Karpas-422 (cell line): Measurements from ENCODE around the gene LIN37. TPM values are rescaled to one million over a fixed set of nuclear protein-coding genes. Genes with fewer than 3 reads are reported as not detected.
A peak's percentile ranks its signal among the peaks of the same experiment; 100 is the strongest.

Experiments
- DNase-seq: peaks from one replicate; pipeline ENCODE4 v3.0.0-alpha.2; 2015
- H2AFZ ChIP-seq: fragments of 200-600 bp; sonication (generic); 2 replicates; pipeline ENCODE4 v1.6.1; 2014; ENCODE audit warnings: antibody characterized with exemption, low read length, mixed read lengths
- H3K27ac ChIP-seq: fragments of 200-600 bp; sonication (generic); 2 replicates; pipeline ENCODE4 v1.5.1; 2014; ENCODE audit warnings: mild to moderate bottlenecking, low read length, moderate library complexity
- H3K27me3 ChIP-seq: fragments of 200-600 bp; sonication (generic); 2 replicates; pipeline ENCODE4 v1.6.1; 2014; ENCODE audit warnings: low read length, mixed read lengths
- H3K36me3 ChIP-seq: fragments of 200-600 bp; sonication (generic); 2 replicates; pipeline ENCODE4 v1.6.1; 2014; ENCODE audit warnings: low read length, mixed read lengths; ENCODE audit not compliant: insufficient read depth
- H3K4me1 ChIP-seq: fragments of 200-600 bp; sonication (generic); 2 replicates; pipeline ENCODE4 v1.6.1; 2014; ENCODE audit warnings: mild to moderate bottlenecking, low read length, mixed read lengths
- H3K4me2 ChIP-seq: fragments of 200-600 bp; sonication (generic); 2 replicates; pipeline ENCODE4 v1.6.1; 2014; ENCODE audit warnings: low read length, low read depth, mild to moderate bottlenecking; ENCODE audit not compliant: poor library complexity, severe bottlenecking
- H3K4me3 ChIP-seq: fragments of 200-600 bp; sonication (generic); 2 replicates; pipeline ENCODE4 v1.5.1; 2014; ENCODE audit warnings: mild to moderate bottlenecking, antibody characterized with exemption, low read length, mixed read lengths
- H3K79me2 ChIP-seq: fragments of 200-600 bp; sonication (generic); 2 replicates; pipeline ENCODE4 v1.6.1; 2014; ENCODE audit warnings: mild to moderate bottlenecking, low read length, mixed read lengths
- H3K9ac ChIP-seq: fragments of 200-600 bp; sonication (generic); 2 replicates; pipeline ENCODE4 v1.6.0; 2014; ENCODE audit warnings: low read length
- H3K9me2 ChIP-seq: fragments of 200-600 bp; sonication (generic), shearing (Covaris generic); replicated peaks from 2 replicates; pipeline ENCODE4 v1.6.0; 2014; ENCODE audit warnings: mild to moderate bottlenecking, low read length, moderate library complexity; ENCODE audit not compliant: insufficient read depth
- H3K9me3 ChIP-seq: fragments of 300-700, 200-600 bp; sonication (generic); 2 replicates; pipeline ENCODE4 v1.6.1; 2014; ENCODE audit warnings: low read length, mixed read lengths
- H4K20me1 ChIP-seq: fragments of 200-600 bp; sonication (generic); 2 replicates; pipeline ENCODE4 v1.6.1; 2014; ENCODE audit warnings: mild to moderate bottlenecking, antibody characterized with exemption, low read length, low read depth; ENCODE audit not compliant: insufficient read depth
- total RNA-seq: library from RNA; depleted of rRNA; stranded (reverse); fragments of >200 nt; shearing (Covaris generic); gene quantifications from 2 replicates; pipeline ENCODE4 v1.2.3, GENCODE V29; 2014; ENCODE audit warnings: low replicate concordance

LIN37 gene
- total RNA-seq, 1 experiment from 2014 or later, result 12.4 TPM

DNA sequence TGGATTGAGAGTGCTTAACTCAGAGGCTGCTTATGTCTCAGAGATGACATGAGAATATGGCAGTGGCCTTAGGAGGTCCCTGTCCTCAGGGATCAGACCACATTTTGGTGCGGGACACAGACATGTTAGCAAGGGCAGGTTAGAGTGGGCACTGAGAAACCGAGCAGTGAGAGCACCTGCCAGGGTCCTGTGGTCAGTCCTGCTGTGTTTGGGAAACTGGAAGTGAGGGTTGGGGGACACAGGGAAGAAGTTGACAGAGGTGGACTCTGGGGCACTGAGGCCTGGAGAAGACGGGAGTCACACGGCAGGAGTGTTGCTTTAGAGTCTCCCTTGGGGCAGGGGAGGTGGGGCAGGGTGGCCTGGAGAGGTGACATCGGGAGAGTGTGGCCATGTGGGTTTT, 13.5 kb upstream of the LIN37 start:
- Histone ChIP-seq H3K9ac (no peak overlapping the region), H4K20me1 (0 out of 2 replicates have a peak, but pooled peaks cover 10% of the 10 kb centered on the region), H3K4me3 (no peak overlapping the region), H2AFZ (no peak overlapping the region), H3K36me3 (peaks cover 6% of the 10 kb centered on the region; the same call in 1 of the 2 replicates), H3K9me2 (no peaks in the 10 kb centered on the region), H3K4me2 (no peak overlapping the region), H3K9me3 (no peaks in the 10 kb centered on the region), H3K79me2 (no peaks in the 10 kb centered on the region), H3K27me3 (no peaks in the 10 kb centered on the region), H3K4me1 (peaks cover 22% of the 10 kb centered on the region), H3K27ac (no peak overlapping the region)
- DNase-seq, result no peak

DNA sequence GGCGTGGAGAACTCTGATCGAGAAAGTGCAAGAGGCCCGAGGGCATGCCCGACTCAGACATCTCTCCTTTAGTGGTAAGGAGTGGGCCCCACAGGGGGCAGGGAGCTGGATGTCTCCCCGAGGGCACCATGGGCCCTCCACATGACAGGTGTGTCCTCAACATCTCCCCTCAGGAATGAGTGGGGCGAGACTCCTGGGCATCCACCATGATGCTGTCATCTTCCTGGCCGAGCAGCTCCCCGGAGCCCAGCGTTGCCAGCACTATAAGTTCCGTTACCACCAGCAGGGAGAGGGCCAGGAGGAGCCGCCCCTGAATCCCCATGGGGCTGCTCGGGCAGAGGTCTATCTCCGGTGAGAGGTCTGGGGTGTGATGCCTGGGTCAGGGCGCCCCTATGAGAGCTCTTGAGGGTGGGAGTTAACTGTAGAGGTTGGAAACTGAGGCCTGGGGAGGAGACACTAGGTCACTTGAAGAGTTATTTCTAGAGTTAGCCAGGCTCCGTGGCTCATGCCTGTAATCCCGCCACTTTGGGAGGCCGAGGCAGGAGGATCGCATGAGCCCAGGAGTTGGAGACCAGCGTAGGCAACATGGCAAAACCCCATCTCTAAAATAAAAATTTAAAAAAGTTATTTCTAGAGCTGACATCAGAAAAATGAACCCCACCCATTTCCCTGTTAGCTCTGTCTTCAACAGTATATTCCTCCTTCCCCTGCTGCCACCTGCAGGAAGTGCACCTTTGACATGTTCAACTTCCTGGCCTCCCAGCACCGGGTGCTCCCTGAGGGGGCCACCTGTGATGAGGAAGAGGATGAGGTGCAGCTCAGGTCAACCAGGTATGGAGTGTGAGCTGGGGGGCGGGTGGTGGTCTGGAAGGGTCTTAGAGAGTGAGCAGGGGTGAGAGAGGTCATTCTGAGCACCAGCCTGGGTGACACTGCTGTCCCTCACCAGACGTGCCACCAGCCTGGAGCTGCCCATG, 11.2 kb upstream of the LIN37 start:
- Histone ChIP-seq H3K4me3 (no peak overlapping the region), H3K4me1 (peaks cover 40% of the 10 kb centered on the region), H3K36me3 (no peaks in the 10 kb centered on the region; the same call in 1 of the 2 replicates), H3K9ac (no peak overlapping the region), H3K27ac (no peak overlapping the region), H3K4me2 (no peak overlapping the region), H3K9me2 (no peaks in the 10 kb centered on the region), H3K9me3 (no peaks in the 10 kb centered on the region), H4K20me1 (0 out of 2 replicates have a peak, but pooled peaks cover 6% of the 10 kb centered on the region), H3K79me2 (no peaks in the 10 kb centered on the region), H2AFZ (no peak overlapping the region), H3K27me3 (no peaks in the 10 kb centered on the region)
- peak; percentile 67 for DNase-seq

DNA sequence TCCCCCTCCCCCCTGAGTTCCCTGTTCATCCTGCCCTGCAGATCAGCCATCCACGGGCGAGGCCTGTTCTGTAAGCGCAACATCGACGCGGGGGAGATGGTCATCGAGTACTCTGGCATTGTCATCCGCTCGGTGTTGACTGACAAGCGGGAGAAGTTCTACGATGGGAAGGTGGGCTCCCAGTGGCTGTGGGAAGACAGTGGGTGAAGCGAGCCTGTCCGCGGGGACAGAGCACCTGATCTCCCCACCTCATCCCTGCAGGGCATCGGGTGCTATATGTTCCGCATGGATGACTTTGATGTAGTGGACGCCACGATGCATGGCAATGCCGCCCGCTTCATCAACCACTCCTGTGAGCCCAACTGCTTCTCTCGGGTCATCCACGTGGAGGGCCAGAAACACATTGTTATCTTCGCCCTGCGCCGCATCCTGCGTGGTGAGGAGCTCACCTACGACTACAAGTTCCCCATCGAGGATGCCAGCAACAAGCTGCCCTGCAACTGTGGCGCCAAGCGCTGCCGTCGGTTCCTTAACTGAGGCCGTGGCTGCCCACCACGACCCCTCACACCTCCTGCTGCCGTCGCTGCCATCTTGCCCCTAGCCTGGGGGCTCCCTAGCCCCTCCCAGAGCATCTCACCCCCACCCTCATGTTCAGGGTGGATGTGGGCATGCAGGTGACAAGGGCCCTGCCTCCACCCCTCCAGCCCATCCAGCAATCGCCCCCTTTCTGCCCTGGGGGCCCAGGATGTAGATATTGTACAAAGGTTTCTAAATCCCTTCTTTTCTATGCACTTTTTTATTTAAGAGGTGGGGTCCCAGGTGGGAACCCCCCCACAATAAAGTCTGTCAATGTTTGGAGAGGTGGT, 10.1 kb upstream of the LIN37 start:
- H3K36me3 ChIP-seq, result no peaks in the 10 kb centered on the region; the same call in 1 of the 2 replicates
- H4K20me1 ChIP-seq, result 0 out of 2 replicates have a peak, but pooled peaks cover 6% of the 10 kb centered on the region
- H3K4me1 ChIP-seq, result peaks cover 41% of the 10 kb centered on the region

DNA sequence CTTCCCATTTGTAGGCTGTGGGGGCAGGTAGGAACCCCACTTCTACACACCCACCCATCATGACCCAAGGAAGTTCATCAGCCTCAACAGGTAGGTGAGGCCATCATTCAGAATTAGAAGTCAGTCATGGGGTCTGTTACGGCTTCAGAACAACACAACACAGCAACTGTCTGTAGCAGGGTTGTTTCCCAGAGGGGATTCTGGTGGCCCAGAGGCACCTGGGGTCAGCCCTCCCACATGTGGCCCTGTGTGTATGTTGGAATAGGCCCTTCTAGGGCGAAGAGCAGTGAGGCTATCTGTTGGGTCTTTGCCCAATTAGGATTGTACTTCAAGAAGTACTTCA, 9.5 kb upstream of the LIN37 start:
- Histone ChIP-seq H3K9me2 (no peaks in the 10 kb centered on the region), H4K20me1 (0 out of 2 replicates have a peak, but pooled peaks cover 6% of the 10 kb centered on the region), H3K36me3 (no peaks in the 10 kb centered on the region; the same call in 1 of the 2 replicates)

More for the DNA sequence above, 10.1 kb upstream of the LIN37 start:
- H3K9me2 ChIP-seq, result no peaks in the 10 kb centered on the region
- no peaks in the 10 kb centered on the region for H3K27me3 ChIP-seq
- no peak overlapping the region for H3K4me3 ChIP-seq
- no peak overlapping the region for H3K9ac ChIP-seq
- no peak overlapping the region for H3K4me2 ChIP-seq
- H3K27ac ChIP-seq, result no peak overlapping the region
- H2AFZ ChIP-seq, result no peak overlapping the region
- no peaks in the 10 kb centered on the region for H3K79me2 ChIP-seq
- no peaks in the 10 kb centered on the region for H3K9me3 ChIP-seq
- no peak for DNase-seq

DNA sequence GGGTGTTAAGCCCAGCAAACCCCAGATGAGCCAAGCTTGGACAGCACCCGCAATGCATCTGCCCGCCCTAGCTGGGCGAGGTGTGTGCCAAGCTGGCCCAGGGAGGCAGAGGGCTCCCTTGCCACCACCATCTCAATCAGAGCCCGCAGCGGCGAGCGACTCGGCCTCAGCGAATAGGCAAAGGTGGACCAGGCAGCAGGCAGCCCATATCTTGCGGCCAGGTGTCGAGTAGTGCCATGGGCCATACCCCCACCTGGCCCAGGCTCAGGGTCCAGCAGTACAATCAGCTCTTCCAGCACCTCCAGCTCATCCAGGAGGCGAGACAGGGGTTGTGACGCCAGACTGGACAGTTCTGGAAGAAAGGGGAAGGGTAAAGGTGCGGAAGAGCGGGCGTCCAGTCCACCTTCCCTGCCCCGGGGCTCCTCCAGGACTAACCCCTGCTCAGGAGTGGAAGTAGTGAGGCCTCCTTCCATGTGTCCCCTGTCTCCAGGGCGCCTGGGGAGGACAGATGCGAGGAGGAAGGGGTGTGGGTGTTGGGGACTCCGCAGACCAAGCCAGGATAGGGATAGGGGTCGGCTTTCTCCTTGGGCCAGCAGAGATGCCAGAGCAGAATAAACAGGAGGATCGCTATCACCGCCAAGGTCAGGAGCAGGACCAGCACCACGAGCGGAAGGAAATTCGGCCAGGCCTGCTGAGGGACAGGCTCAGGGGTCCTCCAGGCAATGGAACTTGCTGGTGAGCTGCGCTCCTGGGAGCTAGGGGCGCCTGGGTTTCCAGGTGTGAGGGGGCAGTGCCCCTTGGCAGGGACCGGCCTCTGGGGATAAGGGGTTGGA, 8.9 kb upstream of the LIN37 start:
- Histone ChIP-seq H3K4me1 (peaks cover 39% of the 10 kb centered on the region), H3K4me2 (peak overlapping the region; percentile 94), H3K36me3 (no peaks in the 10 kb centered on the region), H3K27me3 (no peaks in the 10 kb centered on the region), H3K4me3 (peak overlapping the region; percentile 90), H3K79me2 (peaks cover 6% of the 10 kb centered on the region; the same call in 1 of the 2 replicates), H3K9me3 (no peaks in the 10 kb centered on the region), H3K27ac (no peak overlapping the region), H2AFZ (no peak overlapping the region), H3K9ac (peak overlapping the region; percentile 78), H3K9me2 (no peaks in the 10 kb centered on the region), H4K20me1 (no peaks in the 10 kb centered on the region)
- DNase-seq, result no peak

More for the DNA sequence above, 9.5 kb upstream of the LIN37 start:
- no peaks in the 10 kb centered on the region for H3K9me3 ChIP-seq
- no peak overlapping the region for H3K27ac ChIP-seq
- no peak overlapping the region for H3K4me3 ChIP-seq
- no peaks in the 10 kb centered on the region for H3K27me3 ChIP-seq
- H3K4me2 ChIP-seq, result no peak overlapping the region
- no peak overlapping the region for H2AFZ ChIP-seq
- peaks cover 3% of the 10 kb centered on the region; the same call in 1 of the 2 replicates for H3K79me2 ChIP-seq
- no peak overlapping the region for H3K9ac ChIP-seq
- DNase-seq, result peak; percentile 48
- peaks cover 38% of the 10 kb centered on the region for H3K4me1 ChIP-seq

DNA sequence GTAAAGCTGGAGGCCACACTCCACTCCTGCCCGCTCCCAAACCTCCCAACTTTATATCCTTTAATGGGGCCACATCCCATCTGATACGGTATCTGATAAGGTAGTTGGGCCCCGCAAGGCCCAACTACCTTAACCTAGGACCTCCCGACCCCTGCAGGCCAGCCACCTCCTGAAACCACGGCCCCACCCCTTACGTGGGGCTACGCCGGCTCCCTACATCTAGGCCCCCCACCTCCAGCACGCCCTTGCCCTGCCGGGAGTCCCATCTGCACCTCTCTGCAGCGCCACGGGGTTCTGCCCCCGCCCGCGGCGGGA, 8.3 kb upstream of the LIN37 start:
- peak overlapping the region; percentile 94 for H3K4me2 ChIP-seq
- H3K27ac ChIP-seq, result no peak overlapping the region
- no peaks in the 10 kb centered on the region for H3K27me3 ChIP-seq
- peaks cover 39% of the 10 kb centered on the region for H3K4me1 ChIP-seq
- peak overlapping the region; percentile 78 for H3K9ac ChIP-seq
- no peaks in the 10 kb centered on the region for H4K20me1 ChIP-seq
- DNase-seq, result no peak
- peak overlapping the region; percentile 90 for H3K4me3 ChIP-seq
- H3K79me2 ChIP-seq, result peaks cover 6% of the 10 kb centered on the region; the same call in 1 of the 2 replicates
- no peaks in the 10 kb centered on the region for H3K9me2 ChIP-seq
- H3K9me3 ChIP-seq, result no peaks in the 10 kb centered on the region
- H3K36me3 ChIP-seq, result no peaks in the 10 kb centered on the region
- peak overlapping the region; percentile 77; the same call in 1 of the 2 replicates for H2AFZ ChIP-seq

DNA sequence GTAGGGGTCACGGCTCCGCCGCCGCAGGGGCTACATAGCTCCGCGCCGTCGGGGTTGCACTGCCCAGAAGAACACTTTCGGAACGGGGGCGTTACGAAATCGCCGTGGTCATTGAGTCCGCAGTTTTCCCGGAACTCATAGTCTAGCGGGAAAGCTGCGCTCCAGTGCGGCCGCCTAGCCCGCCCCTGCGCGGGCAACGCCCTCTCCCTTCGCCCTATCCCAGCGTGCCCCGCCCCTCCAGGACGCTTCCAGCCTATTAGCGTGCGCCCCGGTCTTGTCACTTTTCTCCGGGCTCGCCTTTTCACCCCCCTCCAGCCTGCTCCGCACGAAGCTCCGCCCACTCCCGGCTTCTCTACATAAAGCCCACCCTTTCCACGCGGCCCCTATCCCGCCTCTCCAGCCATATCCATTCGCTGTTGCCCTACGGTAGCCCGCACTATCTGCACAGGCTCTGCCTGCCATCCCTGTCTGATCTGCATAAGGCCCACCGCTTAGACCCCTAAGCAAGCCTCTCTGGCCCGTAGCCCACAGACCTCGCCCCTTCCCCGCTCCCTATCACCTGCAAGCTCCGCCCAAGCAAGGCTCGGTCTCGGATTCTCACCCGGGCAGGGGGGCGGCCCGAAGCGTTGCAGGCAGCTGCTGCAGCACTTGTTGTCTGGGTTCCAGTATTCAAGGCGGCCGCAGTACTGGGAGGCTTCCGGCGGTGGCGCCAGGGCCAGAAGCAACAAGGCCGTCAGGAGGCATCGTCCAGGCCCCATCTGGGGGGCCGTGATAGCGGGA, 7.8 kb upstream of the LIN37 start:
- Histone ChIP-seq H3K4me3 (peak overlapping the region; percentile 90), H3K27me3 (no peaks in the 10 kb centered on the region), H4K20me1 (no peaks in the 10 kb centered on the region), H3K36me3 (no peaks in the 10 kb centered on the region), H3K4me1 (peaks cover 39% of the 10 kb centered on the region), H3K79me2 (peaks cover 6% of the 10 kb centered on the region), H3K9ac (peak overlapping the region; percentile 78), H2AFZ (peak overlapping the region; percentile 77; the same call in 1 of the 2 replicates), H3K27ac (peak overlapping the region; percentile 74), H3K9me2 (no peaks in the 10 kb centered on the region), H3K4me2 (peak overlapping the region; percentile 94), H3K9me3 (no peaks in the 10 kb centered on the region)
- DNase-seq, result peak; percentile 99
